Skeletal muscle satellite cell (primary cell): ENCODE measurements around the gene CTNND1.

Source experiments
- H3K27me3 ChIP-seq: 2 replicates; pipeline ENCODE4 v1.7.0; 2013; ENCODE audit warnings: low read length; ENCODE audit not compliant: control insufficient read depth, insufficient read depth
- H3K36me3 ChIP-seq: 2 replicates; pipeline ENCODE4 v1.7.0; 2013; ENCODE audit warnings: mild to moderate bottlenecking, control low read depth, low read length; ENCODE audit not compliant: insufficient read depth
- H3K4me1 ChIP-seq: 2 replicates; pipeline ENCODE4 v1.7.0; 2013; ENCODE audit warnings: low read length; ENCODE audit not compliant: control insufficient read depth, insufficient read depth
- H3K4me2 ChIP-seq: 2 replicates; pipeline ENCODE4 v1.7.0; 2013; ENCODE audit warnings: mild to moderate bottlenecking, low read length
- H3K4me3 ChIP-seq: 2 replicates; pipeline ENCODE4 v1.7.0; 2013; ENCODE audit warnings: low read length
- H3K9ac ChIP-seq: 2 replicates; pipeline ENCODE4 v1.7.0; 2013; ENCODE audit warnings: mild to moderate bottlenecking, low read depth, low read length, moderate library complexity
- H3K9me3 ChIP-seq: replicated peaks from 2 replicates; pipeline ENCODE4 v1.7.0; 2013; ENCODE audit warnings: mild to moderate bottlenecking, control low read depth, low read length

The CTNND1 gene

GRCh38 chr11:57764972-57765371 is 3.4 kb downstream of the CTNND1 start:
- Histone ChIP-seq H3K4me1 (peaks cover 21% of the 10 kb centered on the region), H3K4me2 (peak overlapping the region; percentile 84), H3K27me3 (no peaks in the 10 kb centered on the region), H3K4me3 (peak overlapping the region; percentile 89), H3K36me3 (no peaks in the 10 kb centered on the region), H3K9ac (peak overlapping the region; percentile 97), H3K9me3 (no peaks in the 10 kb centered on the region)

- Histone ChIP-seq H3K4me3 (no peak overlapping the region), H3K36me3 (no peaks in the 10 kb centered on the region), H3K9me3 (no peaks in the 10 kb centered on the region), H3K9ac (no peak overlapping the region), H3K27me3 (no peaks in the 10 kb centered on the region), H3K4me1 (peaks cover 21% of the 10 kb centered on the region), H3K4me2 (no peak overlapping the region)
These were observed 9.2 kb downstream of the CTNND1 start for GRCh38 chr11:57770793-57771192.

GRCh38 chr11:57771365-57771764 is 9.8 kb downstream of the CTNND1 start:
- H3K9ac ChIP-seq, result no peak overlapping the region
- no peaks in the 10 kb centered on the region for H3K9me3 ChIP-seq
- H3K4me1 ChIP-seq, result peaks cover 26% of the 10 kb centered on the region
- no peaks in the 10 kb centered on the region for H3K27me3 ChIP-seq
- no peak overlapping the region for H3K4me3 ChIP-seq
- no peaks in the 10 kb centered on the region for H3K36me3 ChIP-seq
- no peak overlapping the region for H3K4me2 ChIP-seq

- no peaks in the 10 kb centered on the region for H3K27me3 ChIP-seq
- H3K4me2 ChIP-seq, result no peak overlapping the region
- H3K4me1 ChIP-seq, result peaks cover 38% of the 10 kb centered on the region
- H3K4me3 ChIP-seq, result no peak overlapping the region
- H3K36me3 ChIP-seq, result no peaks in the 10 kb centered on the region
- no peaks in the 10 kb centered on the region for H3K9me3 ChIP-seq
- no peak overlapping the region for H3K9ac ChIP-seq
These were observed 11.0 kb downstream of the CTNND1 start for GRCh38 chr11:57772562-57772961.

- Histone ChIP-seq H3K9me3 (no peaks in the 10 kb centered on the region), H3K27me3 (no peaks in the 10 kb centered on the region)
These were observed 11.5 kb downstream of the CTNND1 start for GRCh38 chr11:57773026-57773598.

GRCh38 chr11:57775491-57775890 is 13.9 kb downstream of the CTNND1 start:
- H3K36me3 ChIP-seq, result no peaks in the 10 kb centered on the region
- peak overlapping the region; percentile 16 for H3K4me3 ChIP-seq
- no peaks in the 10 kb centered on the region for H3K27me3 ChIP-seq
- peaks cover 59% of the 10 kb centered on the region for H3K4me1 ChIP-seq
- peak overlapping the region; percentile 66 for H3K9ac ChIP-seq
- H3K9me3 ChIP-seq, result no peaks in the 10 kb centered on the region
- H3K4me2 ChIP-seq, result peak overlapping the region; percentile 69

More at GRCh38 chr11:57773026-57773598, 11.5 kb downstream of the CTNND1 start:
- peaks cover 44% of the 10 kb centered on the region for H3K4me1 ChIP-seq
- no peaks in the 10 kb centered on the region for H3K36me3 ChIP-seq
- H3K4me2 ChIP-seq, result no peak overlapping the region
- H3K4me3 ChIP-seq, result no peak overlapping the region
- no peak overlapping the region for H3K9ac ChIP-seq

GRCh38 chr11:57776031-57776521 is 14.5 kb downstream of the CTNND1 start:
- H3K9ac ChIP-seq, result peak overlapping the region; percentile 66
- H3K4me1 ChIP-seq, result peaks cover 59% of the 10 kb centered on the region
- H3K9me3 ChIP-seq, result no peaks in the 10 kb centered on the region
- H3K4me3 ChIP-seq, result peak overlapping the region; percentile 16
- H3K27me3 ChIP-seq, result no peaks in the 10 kb centered on the region
- H3K4me2 ChIP-seq, result peak overlapping the region; percentile 69
- no peaks in the 10 kb centered on the region for H3K36me3 ChIP-seq

- no peaks in the 10 kb centered on the region for H3K9me3 ChIP-seq
- no peak overlapping the region for H3K4me3 ChIP-seq
- no peaks in the 10 kb centered on the region for H3K27me3 ChIP-seq
- H3K4me1 ChIP-seq, result peaks cover 63% of the 10 kb centered on the region
- peak overlapping the region; percentile 69 for H3K4me2 ChIP-seq
- H3K9ac ChIP-seq, result peak overlapping the region; percentile 40
- peaks cover 4% of the 10 kb centered on the region for H3K36me3 ChIP-seq
These were observed 15.1 kb downstream of the CTNND1 start for GRCh38 chr11:57776577-57777210.

GRCh38 chr11:57777969-57778317 is 16.3 kb downstream of the CTNND1 start:
- H3K4me2 ChIP-seq, result peak overlapping the region; percentile 79
- no peaks in the 10 kb centered on the region for H3K27me3 ChIP-seq
- peaks cover 54% of the 10 kb centered on the region for H3K4me1 ChIP-seq
- H3K9me3 ChIP-seq, result no peaks in the 10 kb centered on the region
- H3K9ac ChIP-seq, result peak overlapping the region; percentile 80
- H3K36me3 ChIP-seq, result peaks cover 5% of the 10 kb centered on the region
- H3K4me3 ChIP-seq, result peak overlapping the region; percentile 47

GRCh38 chr11:57778318-57779037 is 16.9 kb downstream of the CTNND1 start:
- H3K9ac ChIP-seq, result peak overlapping the region; percentile 80
- H3K4me2 ChIP-seq, result peak overlapping the region; percentile 79
- H3K9me3 ChIP-seq, result no peaks in the 10 kb centered on the region
- H3K4me1 ChIP-seq, result peaks cover 52% of the 10 kb centered on the region
- peaks cover 5% of the 10 kb centered on the region for H3K36me3 ChIP-seq
- no peaks in the 10 kb centered on the region for H3K27me3 ChIP-seq
- H3K4me3 ChIP-seq, result peak overlapping the region; percentile 47

GRCh38 chr11:57779276-57779675 is 17.7 kb downstream of the CTNND1 start:
- peak overlapping the region; percentile 71 for H3K9ac ChIP-seq
- peaks cover 52% of the 10 kb centered on the region for H3K4me1 ChIP-seq
- H3K27me3 ChIP-seq, result no peaks in the 10 kb centered on the region
- peaks cover 5% of the 10 kb centered on the region for H3K36me3 ChIP-seq
- no peaks in the 10 kb centered on the region for H3K9me3 ChIP-seq
- H3K4me2 ChIP-seq, result peak overlapping the region; percentile 79
- H3K4me3 ChIP-seq, result peak overlapping the region; percentile 5
